Measurements from ENCODE around the gene TRHDE. TPM values are rescaled to one million over a fixed set of nuclear protein-coding genes. Genes with fewer than 3 reads are reported as not detected.
A peak's percentile ranks its signal among the peaks of the same experiment; 100 is the strongest.
"Not testable (repeated sequence)": the region's sequence is repeated elsewhere in the genome, so short reads cannot be mapped to it uniquely, and the experiment has no call there.

The TRHDE gene
- total and polyA plus RNA-seq, 8 donors, result 1.9 to 30.2 (median 17.9) TPM

DNA sequence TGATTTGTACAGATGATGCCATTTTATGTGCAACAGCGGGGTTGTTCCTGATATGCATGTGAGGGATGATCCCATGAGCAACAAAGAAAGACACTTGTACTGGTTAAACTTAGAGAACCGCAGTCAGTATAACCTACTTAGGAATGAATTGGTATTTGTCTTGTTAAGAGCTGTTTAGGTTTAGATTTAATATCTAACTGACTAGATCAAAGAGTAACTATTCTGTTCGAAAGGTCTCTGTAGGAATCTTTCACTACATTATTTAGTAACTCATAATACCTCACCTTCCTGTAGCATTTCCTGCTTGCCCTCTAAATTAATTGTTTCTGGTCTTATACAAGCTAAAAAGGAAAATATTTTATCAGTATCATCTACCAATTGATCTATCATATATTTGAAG lies 350.4 kb downstream of the TRHDE start:
- intact Hi-C loops (cut with DNase I), result no loop called here
- TF ChIP-seq, protein P1, sequence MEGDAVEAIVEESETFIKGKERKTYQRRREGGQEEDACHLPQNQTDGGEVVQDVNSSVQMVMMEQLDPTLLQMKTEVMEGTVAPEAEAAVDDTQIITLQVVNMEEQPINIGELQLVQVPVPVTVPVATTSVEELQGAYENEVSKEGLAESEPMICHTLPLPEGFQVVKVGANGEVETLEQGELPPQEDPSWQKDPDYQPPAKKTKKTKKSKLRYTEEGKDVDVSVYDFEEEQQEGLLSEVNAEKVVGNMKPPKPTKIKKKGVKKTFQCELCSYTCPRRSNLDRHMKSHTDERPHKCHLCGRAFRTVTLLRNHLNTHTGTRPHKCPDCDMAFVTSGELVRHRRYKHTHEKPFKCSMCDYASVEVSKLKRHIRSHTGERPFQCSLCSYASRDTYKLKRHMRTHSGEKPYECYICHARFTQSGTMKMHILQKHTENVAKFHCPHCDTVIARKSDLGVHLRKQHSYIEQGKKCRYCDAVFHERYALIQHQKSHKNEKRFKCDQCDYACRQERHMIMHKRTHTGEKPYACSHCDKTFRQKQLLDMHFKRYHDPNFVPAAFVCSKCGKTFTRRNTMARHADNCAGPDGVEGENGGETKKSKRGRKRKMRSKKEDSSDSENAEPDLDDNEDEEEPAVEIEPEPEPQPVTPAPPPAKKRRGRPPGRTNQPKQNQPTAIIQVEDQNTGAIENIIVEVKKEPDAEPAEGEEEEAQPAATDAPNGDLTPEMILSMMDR (IDR thresholded peaks at IDR 0.05), result no peak
- ATAC-seq, result peak in 1 of 4 donors; percentile 48
- no peak overlapping the region for H3K4me3 ChIP-seq
- H3K9me3 ChIP-seq, result no peaks in the 10 kb centered on the region
- H3K36me3 ChIP-seq, result no peaks in the 10 kb centered on the region
- no peaks in the 10 kb centered on the region for H3K27me3 ChIP-seq
- H3K27ac ChIP-seq, result no peak overlapping the region
- no peak for DNase-seq
- peaks cover 0 to 17% (median 9%) of the 10 kb centered on the region in 3 donors for H3K4me1 ChIP-seq
- WGBS, 2 donors, result 63 to 64% methylated on average over 3 of the region's 3 CpGs
- no peak for FAIRE-seq

DNA sequence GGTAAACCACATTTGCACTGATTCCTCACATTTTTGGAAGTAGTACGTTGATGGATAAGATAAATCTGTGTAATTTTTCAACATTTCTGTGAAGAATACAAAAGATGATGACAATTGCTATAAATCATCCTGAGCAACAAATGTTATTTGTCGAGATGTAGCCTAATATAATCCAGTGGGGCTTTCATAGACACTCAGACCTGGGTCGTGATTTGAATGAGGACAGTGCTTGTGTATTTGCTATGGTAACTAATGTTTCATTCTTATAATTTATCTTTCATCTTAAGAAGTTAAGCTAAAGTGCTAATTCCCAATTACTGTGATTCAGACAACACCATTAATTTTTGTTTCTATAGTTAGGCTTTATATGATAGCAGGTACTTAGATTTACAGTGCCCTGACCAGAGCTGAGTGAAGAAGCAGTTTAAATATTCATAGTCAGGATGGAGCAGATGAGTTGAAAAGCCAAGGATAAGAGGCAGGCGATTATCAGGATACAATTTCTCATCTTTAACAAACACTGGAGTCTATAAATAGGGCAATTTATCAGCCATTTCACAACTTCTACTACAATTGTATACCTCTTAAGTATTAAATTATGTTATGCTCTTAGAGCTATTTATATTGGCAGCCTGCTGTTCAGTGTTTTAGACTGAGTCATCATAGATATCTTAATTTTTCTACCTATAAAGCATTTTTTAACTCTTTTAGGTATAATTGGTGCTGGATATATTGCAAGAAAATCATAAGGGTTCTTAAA lies 359.9 kb downstream of the TRHDE start:
- ATAC-seq (no peak), FAIRE-seq (no peak), DNase-seq (no peak)
- Histone ChIP-seq H3K27ac (no peak overlapping the region), H3K4me3 (no peak overlapping the region), H3K36me3 (no peaks in the 10 kb centered on the region), H3K9me3 (no peaks in the 10 kb centered on the region), H3K4me1 (no peaks in the 10 kb centered on the region), H3K27me3 (no peaks in the 10 kb centered on the region)
- intact Hi-C loops (cut with DNase I), result no loop called here
- TF ChIP-seq, protein P1 (IDR thresholded peaks at IDR 0.05), result no peak
- 72% methylated on average over 4 of the region's 4 CpGs for WGBS, 2 donors

- DNase-seq (no peak), ATAC-seq (no peak), FAIRE-seq (no peak)
- Histone ChIP-seq H3K4me3 (no peak overlapping the region), H3K27ac (no peak overlapping the region), H3K27me3 (no peaks in the 10 kb centered on the region), H3K36me3 (peaks cover 0 to 8% (median 0%) of the 10 kb centered on the region in 3 donors), H3K9me3 (no peaks in the 10 kb centered on the region), H3K4me1 (no peaks in the 10 kb centered on the region)
- intact Hi-C loops (cut with DNase I), result no loop called here
- TF ChIP-seq, protein P1 (IDR thresholded peaks at IDR 0.05), result no peak
- 95 to 96% methylated on average over 2 of the region's 2 CpGs for WGBS, 2 donors
These were observed 370.5 kb downstream of the TRHDE start for GRCh38 chr12:72642706-72643105.

- Histone ChIP-seq H3K27ac (no peak overlapping the region), H3K36me3 (peaks cover 0 to 8% (median 0%) of the 10 kb centered on the region in 3 donors), H3K27me3 (no peaks in the 10 kb centered on the region), H3K4me3 (no peak overlapping the region), H3K4me1 (no peaks in the 10 kb centered on the region), H3K9me3 (no peaks in the 10 kb centered on the region)
- ATAC-seq (no peak), FAIRE-seq (no peak), DNase-seq (no peak)
- intact Hi-C loops (cut with DNase I), result no loop called here
- TF ChIP-seq, protein P1 (IDR thresholded peaks at IDR 0.05), result no peak
These were observed 375.0 kb downstream of the TRHDE start for GRCh38 chr12:72647139-72647538.

- no peaks in the 10 kb centered on the region for H3K9me3 ChIP-seq
- TF ChIP-seq, protein P1 (IDR thresholded peaks at IDR 0.05), result no peak
- no peak overlapping the region for H3K27ac ChIP-seq
- no peaks in the 10 kb centered on the region for H3K27me3 ChIP-seq
- ATAC-seq (no peak), DNase-seq (no peak), FAIRE-seq (no peak)
- H3K4me1 ChIP-seq, result no peaks in the 10 kb centered on the region
- H3K36me3 ChIP-seq, result peaks cover 0 to 14% (median 0%) of the 10 kb centered on the region in 3 donors
- H3K4me3 ChIP-seq, result no peak overlapping the region
- intact Hi-C loops (cut with DNase I), result no loop called here
These were observed 386.4 kb downstream of the TRHDE start for GRCh38 chr12:72658615-72659014.

- ATAC-seq; H3K27me3 ChIP-seq; H3K4me1 ChIP-seq; DNase-seq; intact Hi-C loops (cut with DNase I); FAIRE-seq; H3K9me3 ChIP-seq; H3K27ac ChIP-seq; H3K4me3 ChIP-seq: not testable (repeated sequence)
- H3K36me3 ChIP-seq, result peaks cover 0 to 18% (median 0%) of the 10 kb centered on the region in 3 donors
- WGBS, 2 donors, result 88 to 93% methylated on average over 7 of the region's 7 CpGs
These were observed 388.0 kb downstream of the TRHDE start for GRCh38 chr12:72660174-72660573.
